Cardiac ventricle fibroblast (primary cell): ENCODE results near the gene RNF135. TPM values are rescaled to one million over a fixed set of nuclear protein-coding genes. Genes with fewer than 3 reads are reported as not detected.

Experiments
- total RNA-seq: library from RNA; depleted of rRNA; stranded (reverse); fragments of >200 nt; gene quantifications from 2 replicates; pipeline ENCODE4 v1.2.3, GENCODE V29; 2015

The RNF135 gene, protein sequence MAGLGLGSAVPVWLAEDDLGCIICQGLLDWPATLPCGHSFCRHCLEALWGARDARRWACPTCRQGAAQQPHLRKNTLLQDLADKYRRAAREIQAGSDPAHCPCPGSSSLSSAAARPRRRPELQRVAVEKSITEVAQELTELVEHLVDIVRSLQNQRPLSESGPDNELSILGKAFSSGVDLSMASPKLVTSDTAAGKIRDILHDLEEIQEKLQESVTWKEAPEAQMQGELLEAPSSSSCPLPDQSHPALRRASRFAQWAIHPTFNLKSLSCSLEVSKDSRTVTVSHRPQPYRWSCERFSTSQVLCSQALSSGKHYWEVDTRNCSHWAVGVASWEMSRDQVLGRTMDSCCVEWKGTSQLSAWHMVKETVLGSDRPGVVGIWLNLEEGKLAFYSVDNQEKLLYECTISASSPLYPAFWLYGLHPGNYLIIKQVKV
- total RNA-seq = 17.0 and 20.2 TPM in 2 replicates

DNA sequence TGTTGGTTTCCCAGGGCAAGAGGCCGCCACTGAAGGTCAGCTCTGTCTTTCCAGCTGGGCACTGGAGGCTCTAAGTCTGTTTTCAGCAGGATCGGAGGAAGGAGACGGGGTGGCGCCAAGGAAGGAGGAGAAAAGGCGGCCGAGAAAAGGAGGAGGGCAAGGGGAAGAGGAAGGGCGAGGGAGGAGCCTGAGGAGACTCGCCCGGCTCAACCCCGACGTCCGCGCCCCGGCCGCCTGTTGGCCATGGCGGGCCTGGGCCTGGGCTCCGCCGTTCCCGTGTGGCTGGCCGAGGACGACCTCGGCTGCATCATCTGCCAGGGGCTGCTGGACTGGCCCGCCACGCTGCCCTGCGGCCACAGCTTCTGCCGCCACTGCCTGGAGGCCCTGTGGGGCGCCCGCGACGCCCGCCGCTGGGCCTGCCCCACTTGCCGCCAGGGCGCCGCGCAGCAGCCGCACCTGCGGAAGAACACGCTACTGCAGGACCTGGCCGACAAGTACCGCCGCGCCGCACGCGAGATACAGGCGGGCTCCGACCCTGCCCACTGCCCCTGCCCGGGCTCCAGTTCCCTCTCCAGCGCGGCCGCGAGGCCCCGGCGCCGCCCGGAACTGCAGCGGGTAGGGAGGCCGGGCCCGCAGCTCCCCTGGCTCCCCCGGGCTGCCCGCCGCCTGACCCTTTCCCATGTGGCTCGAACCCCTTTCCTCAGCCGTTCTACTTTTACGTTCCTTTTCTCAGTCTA, at the start of gene RNF135:
Gene RNF135, plus strand, starts transcription at position 209 of the 737 bp plus-strand sequence. Its CDS starts 35 bp downstream, at position 244.

DNA sequence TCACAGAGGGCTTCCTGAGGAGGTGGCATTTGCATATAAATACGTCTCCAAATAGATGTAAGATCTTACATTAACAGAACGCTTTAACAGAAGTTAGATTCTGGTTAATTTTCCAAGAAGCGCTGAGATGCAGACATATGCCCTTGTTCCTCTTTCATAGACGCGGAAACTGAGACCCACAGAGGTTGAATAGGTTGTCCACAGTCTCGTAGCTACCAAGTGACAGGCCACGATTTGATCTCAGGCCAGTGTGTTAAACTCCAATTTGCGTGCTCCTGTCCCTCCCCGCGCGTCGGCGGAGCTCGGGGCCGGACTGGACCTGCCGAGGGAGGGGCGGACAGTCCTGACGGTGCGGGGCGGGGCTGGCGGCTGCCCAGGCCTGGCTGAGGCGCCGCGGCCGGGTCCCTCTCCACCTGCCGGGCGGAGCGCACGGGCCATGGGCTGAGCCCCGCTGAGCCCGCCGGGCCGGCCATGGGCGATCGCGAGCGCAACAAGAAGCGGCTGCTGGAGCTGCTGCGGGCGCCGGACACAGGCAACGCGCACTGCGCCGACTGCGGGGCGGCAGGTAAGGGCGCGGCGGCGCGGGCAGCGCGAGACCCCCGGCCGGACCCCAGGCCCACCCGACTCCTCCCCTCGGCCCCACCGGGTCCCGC, 49.2 kb upstream of the RNF135 start, which contains the start of gene ADAP2:
Gene ADAP2, plus strand, starts transcription at position 402 of the 653 bp plus-strand sequence. Its CDS starts 70 bp downstream, at position 472.

Other genes starting within 250 kb of the RNF135 start
- 5.0 and 7.5 TPM in 2 replicates for gene CRLF3, start 146.3 kb upstream of the RNF135 start, total RNA-seq
- 0.15 and 0.37 TPM in 2 replicates for gene ATAD5, start 139.1 kb upstream of the RNF135 start, total RNA-seq
- 9.1 and 9.9 TPM in 2 replicates for gene TEFM, start 64.8 kb upstream of the RNF135 start, total RNA-seq
- 0.98 TPM in 1 of 2 replicates, not detected in the other for gene ADAP2, start 49.1 kb upstream of the RNF135 start, total RNA-seq
- 38.1 and 47.3 TPM in 2 replicates for gene NF1, start 123.9 kb downstream of the RNF135 start, total RNA-seq